ENCODE measurements around the gene NPDC1. TPM values are rescaled to one million over a fixed set of nuclear protein-coding genes. Genes with fewer than 3 reads are reported as not detected.

The NPDC1 gene
- total and polyA plus RNA-seq, 2 of the 8 experiments (the other 6 are each of a cell fraction or from before 2014, with no cell fraction given): 26.2 to 44.1 TPM

DNA sequence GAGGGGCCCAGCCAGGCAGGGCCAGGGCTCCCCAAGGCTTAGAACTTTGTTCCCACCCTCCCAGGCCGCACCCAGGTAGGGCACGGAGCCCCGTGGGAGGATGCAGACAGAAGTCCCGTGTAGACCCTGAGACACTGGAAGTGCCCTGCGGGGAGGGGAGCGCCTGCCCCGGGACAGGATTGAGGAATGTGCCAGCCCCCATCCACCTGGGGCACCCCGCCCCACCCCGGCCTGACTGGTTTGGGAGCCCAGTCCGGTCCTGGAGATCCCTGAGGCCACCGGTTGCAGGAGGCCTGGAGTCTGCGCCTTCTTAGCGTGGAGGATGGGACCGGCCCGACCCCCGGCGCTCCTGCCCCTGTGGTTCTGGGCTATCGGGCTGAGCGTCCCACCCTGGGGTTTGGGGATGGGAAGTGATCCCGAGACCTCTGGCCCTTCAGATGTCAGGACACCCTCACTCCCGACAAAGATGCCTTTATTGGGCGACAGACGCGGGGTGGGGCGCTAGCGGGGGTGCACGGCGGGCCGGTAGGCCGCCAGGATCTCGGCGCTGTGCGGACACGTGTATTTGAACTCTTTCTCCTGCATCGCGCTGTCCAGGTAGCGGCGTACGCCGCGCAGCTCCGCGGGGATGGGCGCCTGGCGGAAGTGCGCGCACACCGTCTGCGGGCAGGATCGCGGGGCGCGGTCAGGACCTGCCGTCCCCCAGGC, 51.6 kb downstream of the NPDC1 start (continued):
- no peak for TF ChIP-seq NRF1 (IDR thresholded peaks at IDR 0.05; ENCODE audit: low read depth, low read length)
- TF ChIP-seq POU5F1 (IDR thresholded peaks at IDR 0.05; ENCODE audit: low read depth, low read length): no peak
- no peak for TF ChIP-seq RNF2 (IDR thresholded peaks at IDR 0.05; ENCODE audit: borderline replicate concordance, low read depth, low read length, missing control alignments, poor library complexity, severe bottlenecking)
- TF ChIP-seq GTF2F1 (IDR thresholded peaks at IDR 0.05; ENCODE audit: borderline replicate concordance, low read depth, low read length): no peak
- no peak for TF ChIP-seq NANOG (IDR thresholded peaks at IDR 0.05; ENCODE audit: insufficient read depth, low read depth, low read length, poor library complexity, severe bottlenecking)
- no peak for TF ChIP-seq CTBP2 (IDR thresholded peaks at IDR 0.05; ENCODE audit: borderline replicate concordance, insufficient read depth, insufficient read length, low read length)
- TF ChIP-seq ASH2L (IDR thresholded peaks at IDR 0.05; ENCODE audit: low read length): no peak
